Ammon's horn (tissue), 1 donor: ENCODE measurements around the gene SIMC1.

Experiments
- DNase-seq: peaks from one replicate; pipeline ENCODE4 v3.0.0-alpha.2; 2016; ENCODE audit warnings: low spot score

SIMC1 gene

DNA sequence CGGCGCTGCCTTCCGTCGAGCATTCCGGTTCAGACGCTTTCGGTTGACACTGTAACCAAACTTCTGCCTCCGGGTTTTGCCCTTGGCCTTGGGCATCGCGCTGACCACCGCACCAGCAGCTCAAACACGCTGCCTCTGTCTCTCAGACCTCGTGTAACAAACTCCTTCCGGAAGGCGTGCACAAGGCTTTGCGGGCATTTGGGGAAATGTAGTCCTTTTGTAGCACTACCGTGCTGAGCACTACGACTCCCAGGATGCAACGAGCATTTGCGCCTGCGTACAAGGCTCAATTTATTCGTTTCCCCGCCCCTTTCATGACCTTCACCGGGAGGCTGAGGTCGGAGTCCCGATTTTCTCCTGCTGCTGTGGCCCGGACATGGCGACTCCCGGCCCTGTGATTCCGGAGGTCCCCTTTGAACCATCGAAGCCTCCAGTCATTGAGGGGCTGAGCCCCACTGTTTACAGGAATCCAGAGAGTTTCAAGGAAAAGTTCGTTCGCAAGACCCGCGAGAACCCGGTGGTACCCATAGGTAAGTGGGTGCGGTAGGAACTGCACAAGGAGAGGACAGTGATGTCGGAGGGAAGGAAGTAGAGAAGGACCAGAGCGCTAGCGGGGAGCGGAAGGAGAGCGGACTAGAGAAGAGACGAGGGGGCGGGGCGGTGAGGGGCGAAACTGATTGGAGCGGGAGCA lies 150.4 kb downstream of the SIMC1 start, which contains the start of the genes HIGD2A and NOP16:
TSS of gene HIGD2A (plus strand) at position 308 of the 691 bp plus-strand sequence. CDS start at position 377, 69 bp downstream.
TSS of gene NOP16 (minus strand) at position 155 of the 691 bp plus-strand sequence. CDS start at position 96, 59 bp downstream.
- peak; percentile 99 for DNase-seq

DNA sequence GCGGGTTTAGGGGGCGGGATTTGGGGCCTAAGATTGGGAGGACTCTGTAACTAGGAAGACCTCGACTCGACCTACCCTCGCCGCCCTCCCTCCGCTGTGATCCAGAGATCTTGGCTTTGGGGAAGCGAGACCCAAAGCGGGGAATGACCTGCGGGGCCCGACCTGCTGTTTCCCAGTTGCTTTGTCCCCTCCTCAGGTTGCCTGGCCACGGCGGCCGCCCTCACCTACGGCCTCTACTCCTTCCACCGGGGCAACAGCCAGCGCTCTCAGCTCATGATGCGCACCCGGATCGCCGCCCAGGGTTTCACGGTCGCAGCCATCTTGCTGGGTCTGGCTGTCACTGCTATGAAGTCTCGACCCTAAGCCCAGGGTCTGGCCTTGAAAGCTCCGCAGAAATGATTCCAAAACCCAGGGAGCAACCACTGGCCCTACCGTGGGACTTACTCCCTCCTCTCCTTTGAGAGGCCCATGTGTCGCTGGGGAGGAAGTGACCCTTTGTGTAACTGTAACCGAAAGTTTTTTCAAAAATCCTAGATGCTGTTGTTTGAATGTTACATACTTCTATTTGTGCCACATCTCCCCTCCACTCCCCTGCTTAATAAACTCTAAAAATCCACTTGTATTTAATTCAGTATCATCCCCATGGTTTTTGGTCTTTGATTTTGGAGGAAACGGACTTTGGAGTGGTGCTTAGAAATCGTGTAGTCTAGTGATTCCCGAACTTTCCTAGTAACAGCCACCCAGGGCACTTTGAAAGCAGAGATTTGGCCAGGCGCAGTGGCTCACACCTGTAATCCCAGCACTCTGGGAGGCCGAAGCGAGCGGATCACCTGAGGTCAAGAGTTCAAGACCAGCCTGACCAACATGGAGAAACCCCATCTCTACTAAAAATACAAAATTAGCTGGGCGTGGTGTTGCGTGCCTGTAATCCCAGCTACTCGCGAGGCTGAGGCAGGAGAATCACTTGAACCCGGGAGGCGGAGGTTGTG lies 151.2 kb downstream of the SIMC1 start:
- no peak for DNase-seq

DNA sequence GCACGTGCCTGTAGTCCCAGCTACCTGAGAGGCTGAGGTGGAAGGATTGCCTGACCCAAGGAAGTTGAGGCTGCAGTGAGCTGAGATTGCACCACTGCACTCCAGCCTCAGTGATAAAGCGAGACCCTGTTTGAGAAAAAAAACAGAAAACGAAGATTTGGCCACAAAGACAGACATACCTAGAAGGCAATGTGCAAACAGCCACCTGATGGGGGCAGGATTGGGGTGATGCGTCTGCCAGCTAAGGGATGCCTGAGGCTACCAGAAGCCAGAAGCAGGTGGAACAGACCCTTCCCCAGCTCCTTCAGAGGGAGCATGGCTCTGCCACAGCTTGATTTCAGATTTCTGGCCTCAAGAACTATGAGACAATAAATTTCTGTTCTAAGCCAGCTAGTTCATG lies 153.3 kb downstream of the SIMC1 start:
- no peak for DNase-seq

DNA sequence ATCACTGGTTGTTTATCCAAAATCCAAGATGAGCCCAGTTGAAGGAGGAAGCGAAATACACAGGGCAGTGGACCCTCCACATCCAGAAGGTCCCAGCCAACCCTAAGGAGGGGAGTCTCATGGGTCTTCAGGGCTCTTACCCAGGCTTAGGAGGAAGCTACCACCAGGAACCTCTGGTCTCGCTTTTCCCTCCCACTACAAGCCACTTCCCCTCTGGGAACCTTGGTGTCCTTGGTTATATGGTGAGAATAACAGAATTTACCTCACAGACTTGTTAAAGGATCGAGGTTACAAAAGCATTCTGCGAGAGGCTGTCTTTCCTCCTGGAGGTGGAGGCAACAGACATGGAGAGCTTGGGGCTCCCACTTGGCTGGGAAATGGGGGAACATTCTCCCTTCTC lies 153.8 kb downstream of the SIMC1 start:
- DNase-seq, result no peak

DNA sequence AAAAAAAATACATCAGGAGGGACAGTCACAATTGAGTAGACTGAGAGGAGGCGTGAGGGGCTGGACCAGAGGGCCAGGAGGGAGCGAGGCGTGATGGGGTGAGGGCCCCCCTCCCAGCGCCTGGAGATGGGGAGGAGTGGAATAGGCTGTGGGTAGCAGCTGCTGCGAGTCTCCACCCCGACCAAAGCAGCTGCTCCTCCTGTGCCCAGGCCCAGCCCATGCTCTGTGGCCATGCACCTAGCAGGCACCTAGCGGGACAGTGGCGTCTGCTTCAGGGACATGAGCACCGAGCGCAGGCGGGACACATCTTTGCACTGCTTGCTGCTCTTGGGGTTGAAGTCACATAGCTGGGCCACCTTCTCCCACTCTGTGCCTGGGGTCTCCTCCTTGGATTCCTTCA lies 154.3 kb downstream of the SIMC1 start:
- DNase-seq, result no peak

DNA sequence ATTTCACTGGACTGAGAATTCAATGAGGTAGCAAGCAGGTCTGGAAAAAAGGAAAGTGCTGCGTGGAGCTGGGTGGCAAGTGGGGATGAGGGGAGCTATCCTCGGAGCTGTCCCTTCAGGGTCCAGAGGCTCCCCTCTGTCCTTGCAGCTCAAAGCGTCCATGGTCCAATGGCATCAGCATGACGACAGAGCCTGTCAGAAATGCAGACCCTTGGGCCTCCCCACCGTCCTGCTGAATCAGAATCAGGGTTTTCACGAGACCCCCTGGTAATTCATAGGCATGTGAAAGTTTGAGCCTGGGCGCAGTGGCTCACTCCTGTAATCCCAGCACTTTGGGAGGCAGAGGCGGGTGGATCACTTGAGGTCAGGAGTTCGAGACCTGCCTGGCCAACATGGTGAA lies 155.9 kb downstream of the SIMC1 start:
- no peak for DNase-seq

DNA sequence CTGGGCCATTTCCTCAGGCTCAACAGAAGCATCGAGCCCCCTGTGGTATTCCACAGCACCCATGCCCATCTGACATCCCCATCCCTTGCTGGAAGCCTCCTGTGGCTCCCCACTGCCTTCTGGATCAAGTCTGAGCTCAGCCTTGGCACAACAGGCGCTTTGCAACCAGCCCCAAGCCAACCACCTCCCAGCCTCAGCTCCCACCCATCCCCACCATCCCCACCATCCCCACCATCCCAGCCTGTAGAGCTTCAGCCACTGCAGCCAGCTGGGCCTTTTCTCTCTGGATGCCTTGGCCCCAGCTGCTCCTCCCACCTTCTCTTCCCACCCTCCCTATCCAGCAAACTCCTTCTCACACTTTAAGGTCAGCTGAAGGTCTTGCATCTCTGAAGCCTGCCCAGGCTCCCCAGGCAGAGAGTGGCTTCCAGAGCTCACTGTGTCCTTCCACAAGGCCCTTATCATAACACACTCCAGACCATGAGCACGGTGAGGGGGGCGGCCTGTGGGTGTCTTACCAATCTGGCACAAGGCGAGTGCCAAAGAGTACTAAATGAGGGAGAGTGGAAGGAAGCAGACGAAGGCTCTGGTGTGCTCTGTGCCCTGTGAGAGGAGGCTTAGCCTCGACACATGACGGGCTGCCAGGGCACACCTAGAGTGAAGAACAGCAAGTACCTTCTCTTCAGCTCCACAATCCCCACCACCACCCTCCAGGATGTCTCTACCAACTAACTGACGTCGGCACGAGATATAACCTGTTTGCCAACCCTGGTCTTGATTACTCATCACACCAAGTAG lies 156.9 kb downstream of the SIMC1 start:
- DNase-seq, result no peak
